ENCODE data around the gene ABCC2.
A peak's percentile ranks its signal among the peaks of the same experiment; 100 is the strongest.
"Not testable (repeated sequence)": the region's sequence is repeated elsewhere in the genome, so short reads cannot be mapped to it uniquely, and the experiment has no call there.

The ABCC2 gene

GRCh38 chr10:99855479-99856071, 73.1 kb downstream of the ABCC2 start:
- Histone ChIP-seq H3K4me3 (ENCODE audit: low read length) (no peak overlapping the region), H3K36me3 (ENCODE audit: control insufficient read depth, insufficient read depth, low read length, severe bottlenecking) (peaks cover 22% of the 10 kb centered on the region), H3K27me3 (replicated peaks; ENCODE audit: control insufficient read depth, insufficient read depth, low read length) (no peaks in the 10 kb centered on the region), H3K9me3 (ENCODE audit: control insufficient read depth, low read length) (peaks cover 8% of the 10 kb centered on the region), H3K9ac (ENCODE audit: low read length) (peak overlapping the region; percentile 14), H3K4me1 (ENCODE audit: control insufficient read depth, insufficient read depth, low read length) (peaks cover 3% of the 10 kb centered on the region)
- no peak for DNase-seq (ENCODE audit: low read depth)

- no peak overlapping the region for H3K4me3 ChIP-seq (ENCODE audit: low read length)
- H3K27me3 ChIP-seq (replicated peaks; ENCODE audit: control insufficient read depth, insufficient read depth, low read length), result no peaks in the 10 kb centered on the region
- H3K9ac ChIP-seq (ENCODE audit: low read length), result no peak overlapping the region
- H3K36me3 ChIP-seq (ENCODE audit: control insufficient read depth, insufficient read depth, low read length, severe bottlenecking), result no peaks in the 10 kb centered on the region
- H3K9me3 ChIP-seq (ENCODE audit: control insufficient read depth, low read length), result no peaks in the 10 kb centered on the region
- peaks cover 2% of the 10 kb centered on the region for H3K4me1 ChIP-seq (ENCODE audit: control insufficient read depth, insufficient read depth, low read length)
- no peak for DNase-seq (ENCODE audit: low read depth)
Observed at GRCh38 chr10:99858849-99859248, 76.4 kb downstream of the ABCC2 start.

- Histone ChIP-seq H3K4me3 (ENCODE audit: low read length) (no peak overlapping the region), H3K9ac (ENCODE audit: low read length) (no peak overlapping the region), H3K9me3 (ENCODE audit: control insufficient read depth, low read length) (no peaks in the 10 kb centered on the region), H3K4me1 (ENCODE audit: control insufficient read depth, insufficient read depth, low read length) (no peaks in the 10 kb centered on the region), H3K36me3 (ENCODE audit: control insufficient read depth, insufficient read depth, low read length, severe bottlenecking) (no peaks in the 10 kb centered on the region), H3K27me3 (replicated peaks; ENCODE audit: control insufficient read depth, insufficient read depth, low read length) (no peaks in the 10 kb centered on the region)
- no peak for DNase-seq (ENCODE audit: low read depth)
Observed at GRCh38 chr10:99859585-99859984, 77.1 kb downstream of the ABCC2 start.

- Histone ChIP-seq H3K27me3 (replicated peaks; ENCODE audit: control insufficient read depth, insufficient read depth, low read length) (no peaks in the 10 kb centered on the region), H3K9ac (ENCODE audit: low read length) (no peak overlapping the region), H3K36me3 (ENCODE audit: control insufficient read depth, insufficient read depth, low read length, severe bottlenecking) (no peaks in the 10 kb centered on the region), H3K4me1 (ENCODE audit: control insufficient read depth, insufficient read depth, low read length) (no peaks in the 10 kb centered on the region), H3K4me3 (ENCODE audit: low read length) (no peak overlapping the region), H3K9me3 (ENCODE audit: control insufficient read depth, low read length) (no peaks in the 10 kb centered on the region)
- no peak for DNase-seq (ENCODE audit: low read depth)
Observed at GRCh38 chr10:99860466-99860865, 78.0 kb downstream of the ABCC2 start.

GRCh38 chr10:99863535-99864240, 81.2 kb downstream of the ABCC2 start:
- H3K9ac ChIP-seq (ENCODE audit: low read length); H3K36me3 ChIP-seq (ENCODE audit: control insufficient read depth, insufficient read depth, low read length, severe bottlenecking); DNase-seq (ENCODE audit: low read depth); H3K9me3 ChIP-seq (ENCODE audit: control insufficient read depth, low read length); H3K4me3 ChIP-seq (ENCODE audit: low read length); H3K27me3 ChIP-seq (replicated peaks; ENCODE audit: control insufficient read depth, insufficient read depth, low read length); H3K4me1 ChIP-seq (ENCODE audit: control insufficient read depth, insufficient read depth, low read length): not testable (repeated sequence)

- DNase-seq (ENCODE audit: low read depth); H3K27me3 ChIP-seq (replicated peaks; ENCODE audit: control insufficient read depth, insufficient read depth, low read length); H3K4me3 ChIP-seq (ENCODE audit: low read length): not testable (repeated sequence)
Observed at GRCh38 chr10:99867250-99867649, 84.8 kb downstream of the ABCC2 start.

GRCh38 chr10:99869581-99870122, 87.2 kb downstream of the ABCC2 start:
- Histone ChIP-seq H3K4me1 (ENCODE audit: control insufficient read depth, insufficient read depth, low read length) (peaks cover 5% of the 10 kb centered on the region), H3K27me3 (replicated peaks; ENCODE audit: control insufficient read depth, insufficient read depth, low read length) (no peaks in the 10 kb centered on the region), H3K9ac (ENCODE audit: low read length) (no peak overlapping the region), H3K4me3 (ENCODE audit: low read length) (no peak overlapping the region), H3K36me3 (ENCODE audit: control insufficient read depth, insufficient read depth, low read length, severe bottlenecking) (peaks cover 15% of the 10 kb centered on the region), H3K9me3 (ENCODE audit: control insufficient read depth, low read length) (no peaks in the 10 kb centered on the region)
- no peak for DNase-seq (ENCODE audit: low read depth)

More at GRCh38 chr10:99867250-99867649, 84.8 kb downstream of the ABCC2 start:
- not testable (repeated sequence) for H3K4me1 ChIP-seq (ENCODE audit: control insufficient read depth, insufficient read depth, low read length); H3K9ac ChIP-seq (ENCODE audit: low read length); H3K36me3 ChIP-seq (ENCODE audit: control insufficient read depth, insufficient read depth, low read length, severe bottlenecking); H3K9me3 ChIP-seq (ENCODE audit: control insufficient read depth, low read length)

- no peaks in the 10 kb centered on the region for H3K27me3 ChIP-seq (replicated peaks; ENCODE audit: control insufficient read depth, insufficient read depth, low read length)
- H3K4me1 ChIP-seq (ENCODE audit: control insufficient read depth, insufficient read depth, low read length), result peaks cover 5% of the 10 kb centered on the region
- no peaks in the 10 kb centered on the region for H3K9me3 ChIP-seq (ENCODE audit: control insufficient read depth, low read length)
- H3K4me3 ChIP-seq (ENCODE audit: low read length), result no peak overlapping the region
- H3K36me3 ChIP-seq (ENCODE audit: control insufficient read depth, insufficient read depth, low read length, severe bottlenecking), result peaks cover 20% of the 10 kb centered on the region
- DNase-seq (ENCODE audit: low read depth), result no peak
- no peak overlapping the region for H3K9ac ChIP-seq (ENCODE audit: low read length)
Observed at GRCh38 chr10:99870123-99870730, 87.8 kb downstream of the ABCC2 start.

- no peaks in the 10 kb centered on the region for H3K9me3 ChIP-seq (ENCODE audit: control insufficient read depth, low read length)
- H3K4me3 ChIP-seq (ENCODE audit: low read length), result no peak overlapping the region
- peaks cover 43% of the 10 kb centered on the region for H3K36me3 ChIP-seq (ENCODE audit: control insufficient read depth, insufficient read depth, low read length, severe bottlenecking)
- peaks cover 5% of the 10 kb centered on the region for H3K4me1 ChIP-seq (ENCODE audit: control insufficient read depth, insufficient read depth, low read length)
- no peak for DNase-seq (ENCODE audit: low read depth)
- H3K9ac ChIP-seq (ENCODE audit: low read length), result no peak overlapping the region
- H3K27me3 ChIP-seq (replicated peaks; ENCODE audit: control insufficient read depth, insufficient read depth, low read length), result no peaks in the 10 kb centered on the region
Observed at GRCh38 chr10:99872367-99873162, 90.1 kb downstream of the ABCC2 start.

- Histone ChIP-seq H3K36me3 (ENCODE audit: control insufficient read depth, insufficient read depth, low read length, severe bottlenecking) (peaks cover 56% of the 10 kb centered on the region), H3K4me1 (ENCODE audit: control insufficient read depth, insufficient read depth, low read length) (peaks cover 5% of the 10 kb centered on the region), H3K27me3 (replicated peaks; ENCODE audit: control insufficient read depth, insufficient read depth, low read length) (no peaks in the 10 kb centered on the region), H3K9me3 (ENCODE audit: control insufficient read depth, low read length) (no peaks in the 10 kb centered on the region), H3K4me3 (ENCODE audit: low read length) (no peak overlapping the region), H3K9ac (ENCODE audit: low read length) (no peak overlapping the region)
- DNase-seq (ENCODE audit: low read depth), result no peak
Observed at GRCh38 chr10:99873846-99874245, 91.4 kb downstream of the ABCC2 start.

Data from adipocyte (in vitro differentiated cells).